Naive thymus-derived CD4-positive, alpha-beta T cell (primary cell): ENCODE results near the gene LRCOL1. TPM values are rescaled to one million over a fixed set of nuclear protein-coding genes. Genes with fewer than 3 reads are reported as not detected.

Experiments used
- ATAC-seq: fragments of 150-1000 bp; cut with Tn5 transposase; 2 replicates; pipeline ENCODE4 v1.10.0; 2021; ENCODE audit warnings: mild to moderate bottlenecking, moderate library complexity
- CTCF ChIA-PET: fragments of 350-600 bp; sonication (Branson Sonifier 250); formaldehyde crosslinking; loops from one replicate; lab custom pipeline; 2021; ENCODE audit warnings: antibody characterized with exemption; lab: Charles Lee
- POLR2A ChIA-PET: fragments of 350-600 bp; sonication (Branson Sonifier 250); formaldehyde crosslinking; loops from one replicate; lab custom pipeline; 2021; ENCODE audit warnings: antibody characterized with exemption, inconsistent platforms; lab: Charles Lee
- DNase-seq, 9 donors: peaks; one replicate each; pipeline versions ENCODE4 v3.0.0 to v3.0.0-alpha.2; 2020 to 2022; ENCODE audit warnings: mixed read lengths in 1 of 9
- H3K27ac ChIP-seq: one replicate; pipeline ENCODE4 v1.7.0; 2013; ENCODE audit warnings: mild to moderate bottlenecking, low read depth, low read length, moderate library complexity
- H3K27me3 ChIP-seq, 2 donors: one replicate each; pipeline ENCODE4 v1.7.0; 2013; ENCODE audit warnings: low read length in 2 of 2, mild to moderate bottlenecking in 2 of 2, moderate library complexity in 2 of 2; ENCODE audit not compliant: control insufficient read depth in 2 of 2, insufficient read depth in 2 of 2
- H3K36me3 ChIP-seq, 3 experiments: 1 replicate in 2 of 3; 2 replicates in 1 of 3; pipeline ENCODE4 v1.7.0; 2013; ENCODE audit warnings: low read length in 3 of 3, mild to moderate bottlenecking in 3 of 3, moderate library complexity in 1 of 3; ENCODE audit not compliant: insufficient read depth in 3 of 3, control insufficient read depth in 2 of 3
- H3K4me1 ChIP-seq, 2 donors: one replicate each; pipeline ENCODE4 v1.7.0; 2013; ENCODE audit warnings: low read length in 2 of 2, mild to moderate bottlenecking in 2 of 2, moderate library complexity in 1 of 2; ENCODE audit not compliant: control insufficient read depth in 2 of 2, insufficient read depth in 2 of 2
- H3K4me3 ChIP-seq: 2 replicates; pipeline ENCODE4 v1.7.0; 2013; ENCODE audit warnings: mild to moderate bottlenecking, low read length
- H3K9me3 ChIP-seq, 3 experiments: 1 replicate in 2 of 3; 2 replicates in 1 of 3; pipeline ENCODE4 v1.7.0; 2013; ENCODE audit warnings: low read length in 3 of 3; ENCODE audit not compliant: control insufficient read depth in 2 of 3
- H3K27ac Mint-ChIP-seq, 9 donors: one replicate each; pipeline ENCODE4 v1.8.0; 2020 to 2022; ENCODE audit warnings: mixed read lengths in 9 of 9, mild to moderate bottlenecking in 8 of 9, moderate library complexity in 5 of 9, inconsistent platforms in 2 of 9
- H3K27me3 Mint-ChIP-seq, 5 donors: one replicate each; pipeline ENCODE4 v1.8.0; 2021 to 2022; ENCODE audit warnings: mixed read lengths in 5 of 5, mild to moderate bottlenecking in 1 of 5
- H3K36me3 Mint-ChIP-seq, 5 donors: one replicate each; pipeline ENCODE4 v1.8.0; 2020 to 2022; ENCODE audit warnings: mixed read lengths in 5 of 5, mild to moderate bottlenecking in 3 of 5, inconsistent platforms in 1 of 5
- H3K4me1 Mint-ChIP-seq, 7 donors: one replicate each; pipeline ENCODE4 v1.8.0; 2020 to 2022; ENCODE audit warnings: mixed read lengths in 7 of 7, mild to moderate bottlenecking in 3 of 7, inconsistent platforms in 1 of 7
- H3K4me3 Mint-ChIP-seq, 10 donors: one replicate each; pipeline ENCODE4 v1.8.0; 2020 to 2022; ENCODE audit warnings: mild to moderate bottlenecking in 10 of 10, mixed read lengths in 10 of 10, moderate library complexity in 6 of 10, inconsistent platforms in 2 of 10
- H3K9me3 Mint-ChIP-seq, 11 donors: one replicate each; pipeline ENCODE4 v1.8.0; 2020 to 2022; ENCODE audit warnings: mixed read lengths in 11 of 11, mild to moderate bottlenecking in 4 of 11, inconsistent platforms in 1 of 11, moderate library complexity in 1 of 11
- intact Hi-C, 2 donors: fragments of 100-400 bp; cut with micrococcal nuclease; formaldehyde crosslinking; loops; one replicate each; pipeline ENCODE4 v1.15.1; 2023
- polyA plus RNA-seq, 2 donors: library from polyadenylated mRNA; unstranded; fragments of 300-500 nt; fragmentation: Illumina TruSeq; gene quantifications; one replicate each; pipeline ENCODE4 v1.2.3, GENCODE V29; 2021
- total RNA-seq, 6 experiments: library from RNA in 5 of 6; stranded (reverse) in 5 of 6; gene quantifications; 1 replicate in 5 of 6; 2 replicates in 1 of 6; pipeline ENCODE4 v1.2.3 and lab custom pipeline; 2021 to 2026

LRCOL1 gene
- total and polyA plus RNA-seq, 7 experiments from 2014 or later = not detected

DNA sequence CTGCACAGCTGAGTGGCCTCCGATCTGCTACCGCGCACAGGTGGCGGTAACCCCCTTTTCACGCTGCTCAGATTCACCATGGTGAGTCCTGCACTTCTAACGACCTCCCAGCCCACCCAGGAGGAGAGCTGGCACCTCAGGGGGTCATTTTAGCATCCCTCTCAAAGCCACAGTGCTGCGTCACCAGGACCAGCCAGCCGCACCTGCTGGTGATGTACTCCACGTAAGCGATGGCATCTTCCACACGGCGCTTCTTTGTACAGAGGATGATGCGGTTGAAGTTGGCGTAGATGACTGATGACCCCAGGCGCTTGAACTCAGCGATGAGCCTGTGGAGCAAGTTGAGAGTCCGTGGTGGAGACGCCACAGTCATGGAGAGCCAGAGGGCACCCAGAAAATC is 27.4 kb upstream of the LRCOL1 start:
- Mint-ChIP-seq H3K9me3 (peaks cover 0 to 2% (median 0%) of the 10 kb centered on the region in 11 donors), H3K4me1 (peaks cover 0 to 10% (median 0%) of the 10 kb centered on the region in 7 donors), H3K36me3 (peaks cover 15 to 60% (median 26%) of the 10 kb centered on the region in 5 donors), H3K27ac (no peak overlapping the region), H3K27me3 (no peaks in the 10 kb centered on the region), H3K4me3 (no peak overlapping the region)
- H3K27me3 ChIP-seq = no peaks in the 10 kb centered on the region
- no peaks in the 10 kb centered on the region for H3K4me1 ChIP-seq
- ChIA-PET POLR2A (no interaction called here), CTCF (no interaction called here)
- H3K36me3 ChIP-seq = peaks cover 0 to 91% (median 13%) of the 10 kb centered on the region in 3 experiments
- ATAC-seq (no peak), DNase-seq (no peak)
- intact Hi-C loops = no loop called here
- H3K4me3 ChIP-seq = no peak overlapping the region
- H3K27ac ChIP-seq = no peak overlapping the region
- no peaks in the 10 kb centered on the region for H3K9me3 ChIP-seq

DNA sequence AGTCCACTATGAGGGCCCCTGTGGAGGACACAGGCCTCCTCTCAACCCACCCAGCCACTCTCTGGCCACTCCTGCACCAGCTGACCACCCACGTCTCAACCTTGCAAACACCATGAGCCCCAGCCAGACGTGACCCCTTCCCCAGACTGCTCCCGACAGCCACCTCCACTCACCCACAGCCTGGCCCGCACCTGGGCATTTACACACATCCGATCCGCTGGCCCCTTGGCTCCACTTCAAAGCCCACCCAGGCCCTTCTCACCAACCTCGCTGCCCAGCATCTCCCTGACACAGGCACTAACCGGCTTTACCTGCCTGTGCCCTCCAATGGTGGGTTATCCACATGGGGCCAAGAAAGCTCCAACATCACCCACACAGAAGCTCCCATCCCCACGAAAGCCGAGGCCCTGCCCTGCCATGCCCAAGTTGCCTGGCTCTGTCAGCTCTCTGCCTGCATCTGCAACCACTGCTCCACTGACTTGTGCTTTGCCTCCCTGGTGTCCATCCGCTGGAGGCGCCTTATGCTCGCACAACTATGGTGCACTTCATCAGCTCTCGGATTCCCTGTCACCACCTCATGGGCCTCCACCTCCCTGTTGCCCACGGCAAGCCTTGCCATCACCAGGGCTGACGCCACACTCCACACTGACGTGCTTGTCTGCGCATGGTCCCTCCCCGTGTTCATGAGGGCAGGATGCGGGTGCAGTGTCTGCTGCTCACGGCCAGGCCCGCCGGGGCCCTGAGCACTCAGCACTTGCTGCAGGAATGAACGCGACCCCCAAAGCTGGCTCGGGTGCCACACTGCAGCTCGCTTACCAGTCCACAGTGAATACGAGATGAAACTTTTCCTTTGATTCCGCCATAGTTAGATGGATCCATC is 24.9 kb upstream of the LRCOL1 start:
- Histone ChIP-seq H3K4me1 (no peaks in the 10 kb centered on the region), H3K27me3 (no peaks in the 10 kb centered on the region), H3K36me3 (peaks cover 0 to 91% (median 20%) of the 10 kb centered on the region in 3 experiments), H3K9me3 (no peaks in the 10 kb centered on the region), H3K4me3 (no peak overlapping the region), H3K27ac (no peak overlapping the region)
- H3K27ac Mint-ChIP-seq = peak overlapping the region in 2 of 9 donors; percentile 4 to 78
- no peak for ATAC-seq
- H3K4me1 Mint-ChIP-seq = peaks cover 0 to 10% (median 0%) of the 10 kb centered on the region in 7 donors
- H3K9me3 Mint-ChIP-seq = peaks cover 0 to 2% (median 0%) of the 10 kb centered on the region in 11 donors
- peaks cover 15 to 68% (median 35%) of the 10 kb centered on the region in 5 donors for H3K36me3 Mint-ChIP-seq
- intact Hi-C loops = no loop called here
- H3K4me3 Mint-ChIP-seq = no peak overlapping the region
- DNase-seq = no peak
- no peaks in the 10 kb centered on the region for H3K27me3 Mint-ChIP-seq
- ChIA-PET CTCF (no interaction called here), POLR2A (no interaction called here)

DNA sequence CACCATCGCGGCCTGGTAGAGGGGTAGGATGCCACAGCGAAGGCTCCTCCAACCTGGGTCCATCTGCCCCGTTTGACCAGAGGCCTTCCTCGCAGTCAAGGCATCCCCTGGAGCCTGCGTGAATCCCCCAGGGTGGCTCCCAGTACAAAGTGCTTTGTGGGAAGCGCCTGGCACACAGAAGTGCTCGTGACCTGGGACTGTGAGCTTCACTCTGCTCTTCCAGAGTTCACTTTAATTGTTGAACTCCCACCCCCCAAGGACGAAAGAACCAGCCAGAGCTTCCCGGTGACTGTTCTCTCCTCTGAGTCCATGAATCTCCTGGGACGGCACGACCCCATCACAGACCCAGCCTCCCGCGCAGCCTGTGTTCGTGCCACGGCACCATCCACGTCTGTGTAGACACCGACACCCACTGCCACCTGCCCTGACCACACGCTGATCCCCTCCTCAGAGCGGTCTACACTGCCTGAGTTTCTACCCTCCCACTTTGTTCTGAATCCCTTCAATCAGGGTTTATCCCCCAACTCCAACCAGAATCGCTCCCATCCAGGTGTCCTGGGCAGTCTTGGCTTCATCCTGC is 24.1 kb upstream of the LRCOL1 start:
- no peak overlapping the region for H3K4me3 Mint-ChIP-seq
- H3K4me1 Mint-ChIP-seq = peaks cover 0 to 10% (median 0%) of the 10 kb centered on the region in 7 donors
- peaks cover 0 to 88% (median 20%) of the 10 kb centered on the region in 3 experiments for H3K36me3 ChIP-seq

DNA sequence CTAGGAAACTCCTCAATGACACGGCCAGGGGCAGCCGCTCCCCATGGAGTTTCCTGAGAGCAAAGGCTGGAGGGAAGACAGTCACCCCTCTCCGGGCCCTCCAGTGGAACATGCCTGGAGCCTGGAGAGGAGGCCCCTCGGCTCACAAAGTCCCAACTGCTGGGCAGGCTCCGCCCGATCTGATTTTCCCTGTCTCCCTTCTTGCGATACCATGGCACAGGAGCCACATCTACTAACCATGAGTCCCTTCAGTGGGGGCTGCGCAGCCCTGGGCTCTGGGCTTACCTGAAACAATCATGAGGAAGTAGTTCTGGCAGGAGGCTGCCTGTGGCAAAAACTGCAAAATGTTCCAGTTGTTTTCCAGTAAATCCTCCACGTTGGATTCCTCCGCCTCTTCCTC is 23.5 kb upstream of the LRCOL1 start:
- peaks cover 0 to 89% (median 20%) of the 10 kb centered on the region in 3 experiments for H3K36me3 ChIP-seq
- no peaks in the 10 kb centered on the region for H3K9me3 ChIP-seq
- no peaks in the 10 kb centered on the region for H3K27me3 ChIP-seq
- no peaks in the 10 kb centered on the region for H3K4me1 ChIP-seq
- ATAC-seq = no peak
- Mint-ChIP-seq H3K27me3 (no peaks in the 10 kb centered on the region), H3K4me1 (peaks cover 0 to 10% (median 0%) of the 10 kb centered on the region in 7 donors), H3K27ac (no peak overlapping the region), H3K4me3 (no peak overlapping the region), H3K9me3 (peaks cover 0 to 1% (median 0%) of the 10 kb centered on the region in 11 donors), H3K36me3 (peaks cover 15 to 71% (median 44%) of the 10 kb centered on the region in 5 donors)
- intact Hi-C loops = no loop called here
- no peak for DNase-seq
- POLR2A ChIA-PET = no interaction called here
- H3K4me3 ChIP-seq = no peak overlapping the region
- CTCF ChIA-PET = no interaction called here
- H3K27ac ChIP-seq = no peak overlapping the region

More for the DNA sequence above, 24.1 kb upstream of the LRCOL1 start:
- intact Hi-C loops = no loop called here
- DNase-seq = no peak
- H3K27ac Mint-ChIP-seq = peak overlapping the region in 1 of 9 donors; percentile 4
- ChIA-PET POLR2A (no interaction called here), CTCF (no interaction called here)
- no peak overlapping the region for H3K4me3 ChIP-seq
- H3K9me3 Mint-ChIP-seq = peaks cover 0 to 2% (median 0%) of the 10 kb centered on the region in 11 donors
- H3K36me3 Mint-ChIP-seq = peaks cover 15 to 72% (median 40%) of the 10 kb centered on the region in 5 donors
- H3K9me3 ChIP-seq = no peaks in the 10 kb centered on the region
- H3K4me1 ChIP-seq = no peaks in the 10 kb centered on the region
- ATAC-seq = no peak
- H3K27me3 Mint-ChIP-seq = no peaks in the 10 kb centered on the region
- no peak overlapping the region for H3K27ac ChIP-seq
- no peaks in the 10 kb centered on the region for H3K27me3 ChIP-seq

DNA sequence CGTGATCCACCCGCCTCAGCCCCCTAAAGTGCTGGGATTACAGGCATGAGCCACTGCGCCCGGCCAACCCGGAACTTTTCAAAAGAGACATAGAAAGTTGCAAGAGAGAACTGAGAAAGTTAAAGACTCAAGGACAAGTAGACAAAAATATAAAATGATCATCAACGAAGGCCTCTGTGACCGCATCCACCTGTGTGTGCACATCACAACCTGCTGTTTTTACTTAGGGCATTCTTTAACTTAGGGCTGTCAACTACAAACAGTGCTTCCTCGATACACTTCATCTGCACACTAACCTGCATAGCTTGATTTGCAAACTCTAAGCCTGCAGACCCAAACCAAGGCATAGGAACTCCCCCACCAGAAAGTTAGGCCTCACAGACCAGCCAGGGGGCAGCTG is 23.0 kb upstream of the LRCOL1 start:
- H3K36me3 Mint-ChIP-seq = peaks cover 15 to 76% (median 48%) of the 10 kb centered on the region in 5 donors
- Histone ChIP-seq H3K36me3 (peaks cover 0 to 84% (median 20%) of the 10 kb centered on the region in 3 experiments), H3K4me3 (no peak overlapping the region), H3K9me3 (no peaks in the 10 kb centered on the region), H3K4me1 (no peaks in the 10 kb centered on the region), H3K27me3 (no peaks in the 10 kb centered on the region), H3K27ac (no peak overlapping the region)
- no peak for DNase-seq
- H3K4me3 Mint-ChIP-seq = no peak overlapping the region
- H3K27me3 Mint-ChIP-seq = no peaks in the 10 kb centered on the region
- no peak overlapping the region for H3K27ac Mint-ChIP-seq
- ATAC-seq = no peak
- POLR2A ChIA-PET = no interaction called here
- intact Hi-C loops = no loop called here
- peaks cover 0 to 10% (median 0%) of the 10 kb centered on the region in 7 donors for H3K4me1 Mint-ChIP-seq
- CTCF ChIA-PET = no interaction called here
- peaks cover 0 to 1% (median 0%) of the 10 kb centered on the region in 11 donors for H3K9me3 Mint-ChIP-seq

DNA sequence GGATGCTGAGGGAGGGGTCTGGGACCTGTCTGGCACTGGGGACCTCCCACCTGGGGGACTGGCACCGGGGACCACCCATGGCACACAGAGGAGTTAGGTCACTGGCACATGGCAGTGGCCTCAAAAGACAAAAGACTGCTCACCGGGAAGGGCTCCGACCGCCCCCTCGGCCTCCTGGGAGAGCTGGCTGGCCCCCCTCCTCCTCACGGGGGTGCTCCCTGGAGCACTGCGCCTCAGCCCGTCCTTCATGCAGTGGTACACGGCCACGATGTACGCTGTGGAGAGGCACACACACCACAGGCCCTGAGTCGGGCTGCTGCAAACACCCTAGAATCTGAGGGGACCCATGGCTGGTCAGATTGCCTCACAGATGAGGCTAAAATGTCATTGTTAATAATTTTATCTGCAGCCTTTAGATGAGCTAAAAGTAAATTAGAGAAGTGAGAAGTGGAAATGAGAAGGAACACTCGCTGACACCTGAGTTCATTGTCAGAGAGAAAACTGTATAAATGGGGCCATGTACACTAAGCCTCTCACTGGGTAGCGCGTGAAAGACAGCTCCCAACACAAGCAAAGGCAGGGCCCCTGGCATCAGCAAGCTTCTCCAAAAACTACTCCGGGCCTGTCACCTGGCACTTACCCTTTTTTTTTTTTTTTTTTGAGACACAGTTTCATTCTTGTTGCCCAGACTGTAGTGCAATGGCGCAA is 22.3 kb upstream of the LRCOL1 start:
- intact Hi-C loops = no loop called here
- no peak for ATAC-seq
- POLR2A ChIA-PET = no interaction called here
- Mint-ChIP-seq H3K4me3 (no peak overlapping the region), H3K4me1 (peaks cover 0 to 6% (median 0%) of the 10 kb centered on the region in 7 donors), H3K27ac (no peak overlapping the region), H3K27me3 (no peaks in the 10 kb centered on the region), H3K9me3 (peaks cover 0 to 1% (median 0%) of the 10 kb centered on the region in 11 donors), H3K36me3 (peaks cover 15 to 70% (median 46%) of the 10 kb centered on the region in 5 donors)
- Histone ChIP-seq H3K4me3 (no peak overlapping the region), H3K9me3 (no peaks in the 10 kb centered on the region), H3K36me3 (peaks cover 0 to 76% (median 18%) of the 10 kb centered on the region in 3 experiments), H3K27ac (no peak overlapping the region), H3K4me1 (no peaks in the 10 kb centered on the region), H3K27me3 (no peaks in the 10 kb centered on the region)
- DNase-seq = no peak
- CTCF ChIA-PET = interaction anchor here (0.6 kb wide), 1 partner anchor 56 kb away, joined by 3 read pairs; no protein-coding TSS in a partner anchor
